Measurements from ENCODE around the gene YJU2. TPM values are rescaled to one million over a fixed set of nuclear protein-coding genes. Genes with fewer than 3 reads are reported as not detected.

YJU2 gene
- total and polyA plus RNA-seq, 2 of the 13 experiments (the other 11 are each of a cell fraction or from before 2014, with no cell fraction given), result 9.3 to 17.9 TPM

GRCh38 chr19:4246767-4247593 lies at the start of gene YJU2 (continued):
- TF ChIP-seq ZBTB8A (CRISPR knock-in tag; IDR thresholded peaks at IDR 0.05; ENCODE audit: borderline replicate concordance, low read depth) (no peak), ZNF337 (CRISPR knock-in tag; IDR thresholded peaks at IDR 0.05; ENCODE audit: borderline replicate concordance, low read depth) (no peak), TCF7 (IDR thresholded peaks at IDR 0.05; ENCODE audit: low read depth) (no peak), MIXL1 (CRISPR knock-in tag; IDR thresholded peaks at IDR 0.05) (peak; percentile 70; the same call in 1 of the 2 replicates), NR2F6 (IDR thresholded peaks at IDR 0.05) (0 out of 2 replicates have a peak, but pooled peaks have one; percentile 14), NR2F6 (CRISPR knock-in tag; IDR thresholded peaks at IDR 0.05) (0 out of 2 replicates have a peak, but pooled peaks have one; percentile 40), ARID5B (CRISPR knock-in tag; IDR thresholded peaks at IDR 0.05) (no peak), EP300 (IDR thresholded peaks at IDR 0.05; ENCODE audit: low read depth in 2 of 2, low read length in 2 of 2) (peak in 1 of 2 experiments; percentile 36; a peak in 1 of 4 replicates), EP300 (CRISPR knock-in tag; IDR thresholded peaks at IDR 0.05; ENCODE audit: borderline replicate concordance) (no peak), ZGPAT (CRISPR knock-in tag; IDR thresholded peaks at IDR 0.05) (peak; percentile 70; the same call in 1 of the 2 replicates), PHF8 (CRISPR knock-in tag; IDR thresholded peaks at IDR 0.05) (peak; percentile 80), PAX8 (CRISPR knock-in tag; IDR thresholded peaks at IDR 0.05; ENCODE audit: borderline replicate concordance) (no peak), ZC3H4 (CRISPR knock-in tag; IDR thresholded peaks at IDR 0.05; ENCODE audit: borderline replicate concordance) (no peak), XRCC5 (optimal IDR thresholded peaks at IDR 0.05; ENCODE audit: low read length) (peak; percentile 90), TARDBP (CRISPR knock-in tag; IDR thresholded peaks at IDR 0.05) (0 out of 2 replicates have a peak, but pooled peaks have one; percentile 39), ISX (CRISPR knock-in tag; conservative IDR thresholded peaks at IDR 0.05) (no peak), ZNF605 (CRISPR knock-in tag; IDR thresholded peaks at IDR 0.05) (peak; percentile 75; the same call in 1 of the 2 replicates), IRF2 (CRISPR knock-in tag; IDR thresholded peaks at IDR 0.05) (peak; percentile 19; the same call in 1 of the 2 replicates), THAP7 (CRISPR knock-in tag; IDR thresholded peaks at IDR 0.05) (peak; percentile 88), ZBTB38 (CRISPR knock-in tag; IDR thresholded peaks at IDR 0.05) (peak; percentile 63; the same call in 1 of the 2 replicates), ZNF784 (CRISPR knock-in tag; IDR thresholded peaks at IDR 0.05; ENCODE audit: borderline replicate concordance) (no peak)
